ENCODE results near the gene RAPH1. TPM values are rescaled to one million over a fixed set of nuclear protein-coding genes. Genes with fewer than 3 reads are reported as not detected.

RAPH1 gene
- total RNA-seq, 1 donor from 2014 or later: 17.2 TPM

GRCh38 chr2:203463266-203463678 is 71.8 kb downstream of the RAPH1 start:
- Histone ChIP-seq H3K9me3 (replicated peaks) (no peaks in the 10 kb centered on the region), H3K4me3 (no peak overlapping the region), H3K27ac (replicated peaks) (no peak overlapping the region), H3K36me3 (peaks cover 28% of the 10 kb centered on the region), H3K27me3 (ENCODE audit: low read depth) (no peaks in the 10 kb centered on the region), H3K4me1 (no peaks in the 10 kb centered on the region)
- DNase-seq: no peak
- no peak for TF ChIP-seq CTCF (IDR thresholded peaks at IDR 0.05; ENCODE audit: borderline replicate concordance)
- intact Hi-C loops (cut with micrococcal nuclease): no loop called here

GRCh38 chr2:203462308-203462707 is 72.8 kb downstream of the RAPH1 start:
- intact Hi-C loops (cut with micrococcal nuclease): no loop called here
- Histone ChIP-seq H3K9me3 (replicated peaks) (no peaks in the 10 kb centered on the region), H3K27ac (replicated peaks) (no peak overlapping the region), H3K4me1 (no peaks in the 10 kb centered on the region), H3K4me3 (no peak overlapping the region), H3K36me3 (peaks cover 36% of the 10 kb centered on the region), H3K27me3 (ENCODE audit: low read depth) (no peaks in the 10 kb centered on the region)
- no peak for TF ChIP-seq CTCF (IDR thresholded peaks at IDR 0.05; ENCODE audit: borderline replicate concordance)
- no peak for DNase-seq

- no peak for TF ChIP-seq CTCF (IDR thresholded peaks at IDR 0.05; ENCODE audit: borderline replicate concordance)
- H3K9me3 ChIP-seq (replicated peaks): no peaks in the 10 kb centered on the region
- H3K4me3 ChIP-seq: no peak overlapping the region
- H3K36me3 ChIP-seq: peaks cover 42% of the 10 kb centered on the region
- no peak overlapping the region for H3K27ac ChIP-seq (replicated peaks)
- no peaks in the 10 kb centered on the region for H3K27me3 ChIP-seq (ENCODE audit: low read depth)
- no peak for DNase-seq
- H3K4me1 ChIP-seq: no peaks in the 10 kb centered on the region
- intact Hi-C loops (cut with micrococcal nuclease): no loop called here
Observed at GRCh38 chr2:203461746-203462145, 73.4 kb downstream of the RAPH1 start.

GRCh38 chr2:203455209-203455608 is 79.9 kb downstream of the RAPH1 start:
- TF ChIP-seq CTCF (IDR thresholded peaks at IDR 0.05; ENCODE audit: borderline replicate concordance): no peak
- DNase-seq: no peak
- Histone ChIP-seq H3K27ac (replicated peaks) (peak overlapping the region; percentile 32), H3K4me3 (no peak overlapping the region), H3K36me3 (peaks cover 54% of the 10 kb centered on the region), H3K4me1 (peaks cover 29% of the 10 kb centered on the region), H3K27me3 (ENCODE audit: low read depth) (no peaks in the 10 kb centered on the region), H3K9me3 (replicated peaks) (no peaks in the 10 kb centered on the region)
- intact Hi-C loops (cut with micrococcal nuclease): no loop called here

- Histone ChIP-seq H3K27ac (replicated peaks) (peak overlapping the region; percentile 5), H3K4me3 (no peak overlapping the region), H3K36me3 (peaks cover 54% of the 10 kb centered on the region), H3K9me3 (replicated peaks) (no peaks in the 10 kb centered on the region), H3K4me1 (peaks cover 29% of the 10 kb centered on the region), H3K27me3 (ENCODE audit: low read depth) (no peaks in the 10 kb centered on the region)
- TF ChIP-seq CTCF (IDR thresholded peaks at IDR 0.05; ENCODE audit: borderline replicate concordance): peak; percentile 80
- no peak for DNase-seq
- intact Hi-C loops (cut with micrococcal nuclease): no loop called here
Observed at GRCh38 chr2:203453858-203454451, 81.1 kb downstream of the RAPH1 start.

All from left ventricle myocardium inferior (tissue), 1 donor.